Karpas-422 (cell line): Measurements from ENCODE around the gene TOPBP1. TPM values are rescaled to one million over a fixed set of nuclear protein-coding genes. Genes with fewer than 3 reads are reported as not detected.
A peak's percentile ranks its signal among the peaks of the same experiment; 100 is the strongest.
"Not testable (repeated sequence)": the region's sequence is repeated elsewhere in the genome, so short reads cannot be mapped to it uniquely, and the experiment has no call there.

Experiments used
- DNase-seq: peaks from one replicate; pipeline ENCODE4 v3.0.0-alpha.2; 2015
- H2AFZ ChIP-seq: fragments of 200-600 bp; sonication (generic); 2 replicates; pipeline ENCODE4 v1.6.1; 2014; ENCODE audit warnings: antibody characterized with exemption, low read length, mixed read lengths
- H3K27ac ChIP-seq: fragments of 200-600 bp; sonication (generic); 2 replicates; pipeline ENCODE4 v1.5.1; 2014; ENCODE audit warnings: mild to moderate bottlenecking, low read length, moderate library complexity
- H3K27me3 ChIP-seq: fragments of 200-600 bp; sonication (generic); 2 replicates; pipeline ENCODE4 v1.6.1; 2014; ENCODE audit warnings: low read length, mixed read lengths
- H3K36me3 ChIP-seq: fragments of 200-600 bp; sonication (generic); 2 replicates; pipeline ENCODE4 v1.6.1; 2014; ENCODE audit warnings: low read length, mixed read lengths; ENCODE audit not compliant: insufficient read depth
- H3K4me1 ChIP-seq: fragments of 200-600 bp; sonication (generic); 2 replicates; pipeline ENCODE4 v1.6.1; 2014; ENCODE audit warnings: mild to moderate bottlenecking, low read length, mixed read lengths
- H3K4me2 ChIP-seq: fragments of 200-600 bp; sonication (generic); 2 replicates; pipeline ENCODE4 v1.6.1; 2014; ENCODE audit warnings: low read length, low read depth, mild to moderate bottlenecking; ENCODE audit not compliant: poor library complexity, severe bottlenecking
- H3K4me3 ChIP-seq: fragments of 200-600 bp; sonication (generic); 2 replicates; pipeline ENCODE4 v1.5.1; 2014; ENCODE audit warnings: mild to moderate bottlenecking, antibody characterized with exemption, low read length, mixed read lengths
- H3K79me2 ChIP-seq: fragments of 200-600 bp; sonication (generic); 2 replicates; pipeline ENCODE4 v1.6.1; 2014; ENCODE audit warnings: mild to moderate bottlenecking, low read length, mixed read lengths
- H3K9ac ChIP-seq: fragments of 200-600 bp; sonication (generic); 2 replicates; pipeline ENCODE4 v1.6.0; 2014; ENCODE audit warnings: low read length
- H3K9me2 ChIP-seq: fragments of 200-600 bp; sonication (generic), shearing (Covaris generic); replicated peaks from 2 replicates; pipeline ENCODE4 v1.6.0; 2014; ENCODE audit warnings: mild to moderate bottlenecking, low read length, moderate library complexity; ENCODE audit not compliant: insufficient read depth
- H3K9me3 ChIP-seq: fragments of 300-700, 200-600 bp; sonication (generic); 2 replicates; pipeline ENCODE4 v1.6.1; 2014; ENCODE audit warnings: low read length, mixed read lengths
- H4K20me1 ChIP-seq: fragments of 200-600 bp; sonication (generic); 2 replicates; pipeline ENCODE4 v1.6.1; 2014; ENCODE audit warnings: mild to moderate bottlenecking, antibody characterized with exemption, low read length, low read depth; ENCODE audit not compliant: insufficient read depth
- total RNA-seq: library from RNA; depleted of rRNA; stranded (reverse); fragments of >200 nt; shearing (Covaris generic); gene quantifications from 2 replicates; pipeline ENCODE4 v1.2.3, GENCODE V29; 2014; ENCODE audit warnings: low replicate concordance

TOPBP1 gene
- total RNA-seq, 1 experiment from 2014 or later = 170 TPM

DNA sequence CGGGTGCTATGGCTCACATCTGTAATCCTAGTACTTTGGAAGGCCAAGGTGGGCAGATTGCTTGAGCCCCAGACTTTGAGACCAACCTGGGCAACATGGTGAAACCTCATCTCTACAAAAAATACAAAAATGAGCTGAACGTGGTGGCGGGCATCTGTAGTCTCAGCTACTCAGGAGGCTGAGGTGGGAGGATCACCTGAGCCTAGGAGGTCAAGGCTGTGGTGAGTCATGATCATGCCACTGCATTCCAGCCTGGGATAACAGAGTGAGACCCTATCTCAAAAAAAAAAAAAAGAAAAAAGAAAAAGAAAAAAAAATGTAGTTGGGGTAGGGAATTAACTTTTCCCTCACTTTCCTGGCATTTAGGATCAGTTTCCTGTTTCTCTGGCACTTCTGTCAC, 3.4 kb upstream of the TOPBP1 start:
- not testable (repeated sequence) for H3K9me2 ChIP-seq, H4K20me1 ChIP-seq, H3K27me3 ChIP-seq, DNase-seq, H2AFZ ChIP-seq, H3K27ac ChIP-seq, H3K4me2 ChIP-seq, H3K4me3 ChIP-seq, H3K36me3 ChIP-seq, H3K9ac ChIP-seq, H3K9me3 ChIP-seq
- Histone ChIP-seq H3K79me2 (peaks cover 26% of the 10 kb centered on the region), H3K4me1 (peaks cover 17% of the 10 kb centered on the region)

DNA sequence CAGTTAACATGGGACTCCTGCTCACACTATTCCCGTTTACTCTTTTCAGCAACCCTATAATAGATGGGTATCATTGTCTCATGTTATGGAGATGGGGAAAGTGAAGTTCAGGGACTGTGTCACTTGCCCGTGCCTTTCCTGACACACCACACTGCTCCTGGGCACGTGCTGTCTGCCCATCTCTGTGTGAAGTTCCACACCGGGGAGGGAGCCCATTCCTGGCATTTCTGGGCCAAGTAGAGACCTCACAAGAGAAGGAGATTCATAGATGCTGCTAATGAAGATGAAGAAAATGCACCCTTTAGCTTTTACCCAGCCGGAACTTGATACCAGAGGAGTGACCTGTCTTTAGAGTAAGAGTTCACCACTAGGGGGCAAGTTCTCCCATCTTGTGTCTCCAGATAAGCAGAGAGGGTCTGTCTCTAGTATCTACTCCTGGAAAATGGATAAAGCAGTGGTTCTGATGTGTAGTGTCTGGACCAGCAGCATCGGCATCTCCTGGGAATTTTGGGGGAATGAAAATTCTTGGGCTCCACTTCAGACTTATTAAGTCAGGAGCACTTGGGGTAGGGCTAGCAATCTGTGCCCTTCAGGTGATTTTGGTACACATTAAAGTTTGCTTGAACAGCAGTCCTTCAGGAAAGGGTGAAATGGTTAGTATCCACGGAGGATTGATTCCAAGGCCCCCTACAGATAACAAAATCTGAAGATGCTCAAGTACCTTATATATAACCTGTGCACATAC, 2.0 kb upstream of the TOPBP1 start:
- Histone ChIP-seq H3K4me3 (peak overlapping the region; percentile 51; the same call in 1 of the 2 replicates), H3K79me2 (peaks cover 40% of the 10 kb centered on the region), H2AFZ (peak overlapping the region; percentile 52; the same call in 1 of the 2 replicates), H3K9ac (peak overlapping the region; percentile 64), H3K27me3 (no peaks in the 10 kb centered on the region), H3K27ac (peak overlapping the region; percentile 79), H3K4me1 (peaks cover 30% of the 10 kb centered on the region), H3K9me3 (no peaks in the 10 kb centered on the region), H3K9me2 (no peaks in the 10 kb centered on the region), H3K36me3 (peaks cover 15% of the 10 kb centered on the region), H3K4me2 (peak overlapping the region; percentile 85), H4K20me1 (no peaks in the 10 kb centered on the region)
- DNase-seq = peak; percentile 92

DNA sequence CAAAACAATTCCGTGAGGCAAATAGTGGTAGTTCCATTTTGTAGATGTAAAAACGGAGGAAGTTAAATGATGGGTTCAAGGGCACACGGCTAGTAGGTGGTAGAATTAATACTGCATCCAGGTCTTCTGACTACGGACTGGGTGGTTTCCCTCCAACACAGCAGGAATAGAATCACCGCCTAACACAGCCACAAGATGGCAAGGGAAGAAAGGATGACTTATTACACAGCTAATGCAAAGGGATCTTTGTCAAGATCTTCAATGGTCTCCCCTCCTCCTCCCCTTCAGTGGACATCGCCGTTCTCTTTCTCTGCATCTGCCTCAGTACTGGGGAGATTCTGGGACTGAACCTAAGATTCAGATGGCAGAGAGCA, 524 bp upstream of the TOPBP1 start:
- Histone ChIP-seq H3K79me2 (peaks cover 54% of the 10 kb centered on the region), H3K4me1 (peaks cover 35% of the 10 kb centered on the region), H3K4me3 (peak overlapping the region; percentile 98)

DNA sequence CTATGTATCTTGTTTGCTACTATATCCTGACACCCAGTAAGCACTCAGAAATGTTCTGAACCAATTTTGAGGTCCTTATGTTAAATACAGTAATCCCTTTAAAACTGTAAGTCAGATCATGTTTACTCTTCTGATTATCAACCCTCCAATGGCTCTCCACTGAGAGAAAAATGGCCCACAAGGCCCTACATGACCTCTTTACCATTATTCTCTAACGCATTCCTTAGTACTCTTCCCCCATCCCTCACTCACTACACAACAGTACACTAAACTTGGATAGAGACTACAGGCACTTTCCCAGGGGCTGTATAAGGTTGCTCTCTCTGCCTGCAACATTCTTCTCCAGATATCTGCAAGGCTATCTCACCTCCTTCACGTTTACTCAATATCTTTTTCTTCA, 1.9 kb downstream of the TOPBP1 start:
- no peak for DNase-seq
- H3K27me3 ChIP-seq = no peaks in the 10 kb centered on the region
- peaks cover 70% of the 10 kb centered on the region for H3K79me2 ChIP-seq
- peak overlapping the region; percentile 98 for H3K4me3 ChIP-seq
- peak overlapping the region; percentile 79 for H3K27ac ChIP-seq
- no peak overlapping the region for H2AFZ ChIP-seq
- H3K9me2 ChIP-seq = no peaks in the 10 kb centered on the region
- peaks cover 35% of the 10 kb centered on the region for H3K4me1 ChIP-seq
- peak overlapping the region; percentile 98 for H3K9ac ChIP-seq
- peaks cover 46% of the 10 kb centered on the region for H3K36me3 ChIP-seq
- no peaks in the 10 kb centered on the region for H3K9me3 ChIP-seq
- peak overlapping the region; percentile 85 for H3K4me2 ChIP-seq
- no peaks in the 10 kb centered on the region for H4K20me1 ChIP-seq

More for the DNA sequence above, 524 bp upstream of the TOPBP1 start:
- peaks cover 27% of the 10 kb centered on the region for H3K36me3 ChIP-seq
- H3K9ac ChIP-seq = peak overlapping the region; percentile 98
- no peaks in the 10 kb centered on the region for H4K20me1 ChIP-seq
- H3K27me3 ChIP-seq = no peaks in the 10 kb centered on the region
- peak overlapping the region; percentile 79 for H3K27ac ChIP-seq
- no peaks in the 10 kb centered on the region for H3K9me2 ChIP-seq
- peak overlapping the region; percentile 85 for H3K4me2 ChIP-seq
- DNase-seq = peak; percentile 58
- 0 out of 2 replicates have a peak overlapping the region, but pooled peaks have one; percentile 23 for H2AFZ ChIP-seq
- no peaks in the 10 kb centered on the region for H3K9me3 ChIP-seq

DNA sequence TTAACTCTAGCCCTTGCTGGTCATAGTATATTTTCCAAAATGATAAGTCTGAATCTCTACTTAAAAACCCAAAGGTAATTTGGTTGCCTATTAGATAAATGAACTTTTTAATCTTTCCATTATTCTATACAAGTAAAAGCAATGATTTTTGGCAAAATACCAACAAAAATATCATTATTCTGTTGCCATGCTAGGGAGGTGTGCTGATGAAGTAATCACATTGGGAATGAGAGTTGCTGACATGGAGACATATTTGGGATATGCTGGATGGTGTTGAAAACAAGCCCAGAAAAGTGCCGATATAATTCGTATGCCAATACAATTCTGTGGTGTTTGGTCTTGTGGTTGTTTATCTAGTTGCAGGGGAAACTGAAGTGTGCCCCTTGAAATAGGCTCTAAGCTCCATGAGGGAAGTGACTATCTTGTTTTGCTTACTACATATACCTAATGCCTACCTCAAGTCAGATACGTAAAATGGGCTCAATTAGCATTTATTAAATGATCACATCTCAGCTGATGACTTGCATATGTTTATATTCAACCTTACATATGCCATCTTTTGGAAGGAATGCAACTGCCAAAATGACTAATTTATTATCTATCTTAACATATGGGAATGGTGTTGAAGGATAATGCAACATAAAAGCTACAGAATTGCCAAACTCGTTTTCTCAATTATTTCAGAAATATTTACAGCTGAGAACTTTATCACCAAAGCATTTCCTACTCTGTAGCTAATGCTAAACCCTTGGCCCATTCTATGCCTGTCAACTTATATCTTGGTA, 5.8 kb downstream of the TOPBP1 start:
- Histone ChIP-seq H3K4me3 (no peak overlapping the region), H3K4me1 (peaks cover 23% of the 10 kb centered on the region), H3K36me3 (peaks cover 79% of the 10 kb centered on the region)

DNA sequence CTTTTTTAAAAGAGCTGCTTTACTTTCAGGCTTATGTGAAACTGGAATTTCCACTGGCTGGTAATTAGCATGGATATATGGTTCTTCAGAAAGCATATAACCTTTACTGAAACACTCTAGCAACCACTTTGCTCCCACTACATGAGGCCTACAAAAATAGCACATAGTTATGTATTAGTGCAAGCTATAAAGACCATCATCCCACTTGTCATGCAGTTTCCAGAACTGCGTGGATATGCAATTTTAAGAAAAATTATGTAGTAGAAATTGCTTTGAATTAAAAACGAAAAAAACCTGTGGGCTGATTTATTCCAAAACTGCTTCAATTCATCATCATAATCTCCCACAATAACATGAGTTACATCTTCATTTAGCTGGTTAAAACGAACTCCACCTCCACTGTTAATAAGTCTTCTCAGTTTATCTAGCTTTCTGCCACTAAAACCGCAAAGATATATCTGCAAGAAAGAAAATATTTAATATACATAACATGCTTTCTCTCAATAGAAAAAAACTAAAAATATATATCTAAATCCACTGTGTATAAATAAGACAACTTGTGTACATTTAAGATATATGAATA, 12.2 kb downstream of the TOPBP1 start:
- Histone ChIP-seq H3K4me2 (no peak overlapping the region), H3K79me2 (peaks cover 67% of the 10 kb centered on the region), H3K27ac (no peak overlapping the region), H3K9me2 (no peaks in the 10 kb centered on the region), H4K20me1 (no peaks in the 10 kb centered on the region), H3K4me1 (no peaks in the 10 kb centered on the region), H3K36me3 (peaks cover 86% of the 10 kb centered on the region), H2AFZ (no peak overlapping the region), H3K9me3 (no peaks in the 10 kb centered on the region), H3K4me3 (no peak overlapping the region), H3K27me3 (no peaks in the 10 kb centered on the region), H3K9ac (no peak overlapping the region)
- DNase-seq = no peak

More for the DNA sequence above, 5.8 kb downstream of the TOPBP1 start:
- Histone ChIP-seq H3K27me3 (no peaks in the 10 kb centered on the region), H4K20me1 (no peaks in the 10 kb centered on the region), H3K27ac (no peak overlapping the region), H3K9me2 (no peaks in the 10 kb centered on the region), H3K9me3 (no peaks in the 10 kb centered on the region), H2AFZ (no peak overlapping the region), H3K9ac (no peak overlapping the region), H3K4me2 (no peak overlapping the region), H3K79me2 (peaks cover 79% of the 10 kb centered on the region)
- DNase-seq = no peak

DNA sequence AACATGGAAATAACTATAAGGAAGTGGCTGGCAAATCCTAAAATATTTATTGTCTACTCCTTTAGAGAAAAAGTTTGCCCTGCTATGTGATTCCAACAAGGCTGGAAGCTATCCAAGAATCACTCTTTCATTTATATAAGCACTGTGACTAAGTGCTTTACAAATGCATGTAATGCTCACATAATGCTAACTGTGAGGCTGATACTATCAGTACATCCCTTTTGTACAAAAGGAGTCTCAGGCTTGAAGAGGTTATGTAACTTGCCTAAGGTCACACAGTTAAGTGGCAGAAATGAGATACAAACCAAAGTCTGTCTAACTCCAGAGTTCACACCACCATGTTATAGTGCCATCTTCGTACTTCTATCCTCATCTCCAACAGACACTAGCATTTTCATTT, 17.0 kb downstream of the TOPBP1 start:
- H3K4me2 ChIP-seq = no peak overlapping the region
- peaks cover 94% of the 10 kb centered on the region for H3K36me3 ChIP-seq
- no peak overlapping the region for H3K4me3 ChIP-seq
- H3K79me2 ChIP-seq = peaks cover 77% of the 10 kb centered on the region
- H3K27ac ChIP-seq = no peak overlapping the region
- no peaks in the 10 kb centered on the region for H3K4me1 ChIP-seq
- H3K9me3 ChIP-seq = no peaks in the 10 kb centered on the region
- no peaks in the 10 kb centered on the region for H3K27me3 ChIP-seq
- H3K9me2 ChIP-seq = no peaks in the 10 kb centered on the region
- DNase-seq = no peak
- H3K9ac ChIP-seq = no peak overlapping the region
- no peaks in the 10 kb centered on the region for H4K20me1 ChIP-seq
- H2AFZ ChIP-seq = no peak overlapping the region

DNA sequence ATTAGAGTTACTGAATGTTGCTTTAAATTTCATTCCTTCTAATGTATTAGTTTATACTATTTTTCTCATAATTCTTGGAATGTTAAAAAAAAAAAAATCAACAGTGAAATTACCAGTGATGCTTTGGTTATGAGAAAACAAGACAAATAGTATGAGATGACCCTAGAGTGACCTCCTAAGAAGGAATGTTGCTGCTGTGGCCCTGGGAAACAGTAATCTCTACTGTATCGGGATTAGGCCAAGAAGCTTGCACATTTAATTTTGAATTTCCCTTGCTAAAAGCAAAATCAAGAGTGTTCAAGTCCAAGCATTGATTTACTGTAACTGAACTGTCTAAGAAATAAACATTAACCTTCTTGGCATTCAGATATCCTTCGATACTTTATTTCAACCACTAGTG, 18.1 kb downstream of the TOPBP1 start:
- H3K9me3 ChIP-seq = no peaks in the 10 kb centered on the region
- peaks cover 92% of the 10 kb centered on the region for H3K36me3 ChIP-seq
- no peak overlapping the region for H3K27ac ChIP-seq
- no peaks in the 10 kb centered on the region for H3K4me1 ChIP-seq
- H3K9me2 ChIP-seq = no peaks in the 10 kb centered on the region
- no peak overlapping the region for H3K4me3 ChIP-seq
- H3K27me3 ChIP-seq = no peaks in the 10 kb centered on the region
- H3K79me2 ChIP-seq = peaks cover 74% of the 10 kb centered on the region
- H3K4me2 ChIP-seq = no peak overlapping the region
- H3K9ac ChIP-seq = no peak overlapping the region
- H2AFZ ChIP-seq = no peak overlapping the region
- 0 out of 2 replicates have a peak, but pooled peaks cover 3% of the 10 kb centered on the region for H4K20me1 ChIP-seq
- DNase-seq = no peak
